ENCODE measurements around the gene TRIM44. TPM values are rescaled to one million over a fixed set of nuclear protein-coding genes. Genes with fewer than 3 reads are reported as not detected.

Gene TRIM44
- total and polyA plus RNA-seq, 10 of the 15 experiments (the other 5 are each of a cell fraction or from before 2014, with no cell fraction given), result 6.7 to 93.0 (median 27.6) TPM

GRCh38 chr11:35675901-35676610, 13.5 kb downstream of the TRIM44 start (continued):
- TF ChIP-seq E2F4 (IDR thresholded peaks at IDR 0.05; ENCODE audit: low read depth, low read length), result no peak

DNA sequence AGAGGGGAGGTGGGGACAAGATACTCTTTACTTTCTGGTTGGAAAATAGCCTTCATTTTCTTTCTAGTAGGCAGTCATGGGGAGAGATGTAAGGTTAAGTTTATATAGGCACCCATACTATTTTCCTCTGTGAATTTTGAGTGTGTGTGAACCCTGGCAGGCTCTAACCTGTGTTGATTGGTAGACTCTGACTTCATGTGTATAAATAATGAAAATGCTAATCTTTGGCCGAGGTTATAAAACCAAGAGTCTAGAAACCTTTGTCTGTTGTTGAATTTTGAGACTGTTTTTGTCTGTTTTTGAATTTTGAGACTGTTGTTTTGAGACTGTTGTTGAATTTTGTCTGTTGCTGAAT, 14.0 kb downstream of the TRIM44 start:
- ChIA-PET SMC1A (ENCODE audit: uncharacterized antibody, unreplicated experiment) (interaction anchor here (0.7 kb wide), 1 partner anchor 45 kb away, joined by 3 read pairs; no protein-coding TSS in a partner anchor), POLR2A (no interaction called here), RAD21 (ENCODE audit: unreplicated experiment) (no interaction called here), CTCF (interaction anchor here (0.9 to 1.8 kb wide), 3 partner anchors 9 to 146 kb away, joined by 3 to 8 read pairs (median 5); no protein-coding TSS in a partner anchor)
- intact Hi-C loops (cut with micrococcal nuclease; ENCODE audit: unreplicated experiment) (no loop called here), in situ Hi-C loops (cut with MboI) (no loop called here)
- no peak for TF ChIP-seq YY1 (IDR thresholded peaks at IDR 0.05; ENCODE audit: low read depth, low read length)
- no peak for TF ChIP-seq ETV6 (conservative IDR thresholded peaks at IDR 0.05 in 1 of 2, IDR thresholded peaks at IDR 0.05 in 1 of 2; ENCODE audit: borderline replicate concordance in 1 of 2, low read depth in 1 of 2)
- TF ChIP-seq, protein P1, sequence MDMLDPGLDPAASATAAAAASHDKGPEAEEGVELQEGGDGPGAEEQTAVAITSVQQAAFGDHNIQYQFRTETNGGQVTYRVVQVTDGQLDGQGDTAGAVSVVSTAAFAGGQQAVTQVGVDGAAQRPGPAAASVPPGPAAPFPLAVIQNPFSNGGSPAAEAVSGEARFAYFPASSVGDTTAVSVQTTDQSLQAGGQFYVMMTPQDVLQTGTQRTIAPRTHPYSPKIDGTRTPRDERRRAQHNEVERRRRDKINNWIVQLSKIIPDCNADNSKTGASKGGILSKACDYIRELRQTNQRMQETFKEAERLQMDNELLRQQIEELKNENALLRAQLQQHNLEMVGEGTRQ (IDR thresholded peaks at IDR 0.05; ENCODE audit: borderline replicate concordance, low read depth, low read length), result no peak
- TF ChIP-seq GATAD2B (conservative IDR thresholded peaks at IDR 0.05; ENCODE audit: low read depth), result no peak
- no peak for TF ChIP-seq BCL11A (IDR thresholded peaks at IDR 0.05; ENCODE audit: low read depth, low read length)
- TF ChIP-seq SIN3A (IDR thresholded peaks at IDR 0.05; ENCODE audit: low read depth, low read length), result no peak
- TF ChIP-seq, protein P2, sequence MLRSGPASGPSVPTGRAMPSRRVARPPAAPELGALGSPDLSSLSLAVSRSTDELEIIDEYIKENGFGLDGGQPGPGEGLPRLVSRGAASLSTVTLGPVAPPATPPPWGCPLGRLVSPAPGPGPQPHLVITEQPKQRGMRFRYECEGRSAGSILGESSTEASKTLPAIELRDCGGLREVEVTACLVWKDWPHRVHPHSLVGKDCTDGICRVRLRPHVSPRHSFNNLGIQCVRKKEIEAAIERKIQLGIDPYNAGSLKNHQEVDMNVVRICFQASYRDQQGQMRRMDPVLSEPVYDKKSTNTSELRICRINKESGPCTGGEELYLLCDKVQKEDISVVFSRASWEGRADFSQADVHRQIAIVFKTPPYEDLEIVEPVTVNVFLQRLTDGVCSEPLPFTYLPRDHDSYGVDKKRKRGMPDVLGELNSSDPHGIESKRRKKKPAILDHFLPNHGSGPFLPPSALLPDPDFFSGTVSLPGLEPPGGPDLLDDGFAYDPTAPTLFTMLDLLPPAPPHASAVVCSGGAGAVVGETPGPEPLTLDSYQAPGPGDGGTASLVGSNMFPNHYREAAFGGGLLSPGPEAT (IDR thresholded peaks at IDR 0.05; ENCODE audit: low read depth), result no peak
- TF ChIP-seq JUNB (IDR thresholded peaks at IDR 0.05), result no peak
- no peak for TF ChIP-seq POLR2AphosphoS2 (IDR thresholded peaks at IDR 0.05; ENCODE audit: low read depth, low read length)
- no peak for TF ChIP-seq IRF4 (IDR thresholded peaks at IDR 0.05; ENCODE audit: low read depth, low read length)
- Histone ChIP-seq H3K27me3 (replicated peaks in 1 of 2; ENCODE audit: control insufficient read depth in 2 of 2, insufficient read depth in 2 of 2, low read length in 1 of 2) (no peaks in the 10 kb centered on the region), H4K20me1 (ENCODE audit: control insufficient read depth, insufficient read depth) (no peaks in the 10 kb centered on the region), H3K9me3 (replicated peaks; ENCODE audit: control insufficient read depth, insufficient read depth, low read length) (no peaks in the 10 kb centered on the region), H3K4me3 (no peak overlapping the region), H3K9ac (ENCODE audit: control insufficient read depth, insufficient read depth, low read length) (no peak overlapping the region), H3K79me2 (ENCODE audit: control insufficient read depth, insufficient read depth, low read length) (peaks cover 72% of the 10 kb centered on the region), H3K27ac (ENCODE audit: control insufficient read depth, insufficient read depth) (no peak overlapping the region), H3K36me3 (ENCODE audit: control insufficient read depth in 2 of 2, insufficient read depth in 2 of 2, low read length in 1 of 2) (peaks cover 0 to 3% of the 10 kb centered on the region in 2 experiments; a peak in 1 of 4 replicates), H3K4me2 (ENCODE audit: control insufficient read depth, insufficient read depth) (peak overlapping the region; percentile 54; the same call in 1 of the 2 replicates), H3K4me1 (ENCODE audit: control insufficient read depth, insufficient read depth, low read length) (peaks cover 18% of the 10 kb centered on the region), H2AFZ (ENCODE audit: control insufficient read depth, low read depth, low read length) (no peak overlapping the region)
- FAIRE-seq, result no peak
- peak; percentile 20 for ATAC-seq
- no TSS peak for BruUV-seq (replicated peaks)
- 93% methylated on average over 1 of the region's 1 CpG for WGBS (ENCODE audit: insufficient coverage, insufficient replicate concordance, low lambda C conversion rate, missing lambda C conversion rate)
- DNase-seq (ENCODE audit: low read depth, low spot score), result no peak
